Limb (tissue), 2 donors: ENCODE results near the gene CD33.
"Not testable (repeated sequence)": the region's sequence is repeated elsewhere in the genome, so short reads cannot be mapped to it uniquely, and the experiment has no call there.

Experiments used
- DNase-seq, 2 donors: peaks; one replicate each; pipeline ENCODE4 v3.0.0-alpha.2; 2016; ENCODE audit errors: extremely low spot score in 2 of 2

The CD33 gene

DNA sequence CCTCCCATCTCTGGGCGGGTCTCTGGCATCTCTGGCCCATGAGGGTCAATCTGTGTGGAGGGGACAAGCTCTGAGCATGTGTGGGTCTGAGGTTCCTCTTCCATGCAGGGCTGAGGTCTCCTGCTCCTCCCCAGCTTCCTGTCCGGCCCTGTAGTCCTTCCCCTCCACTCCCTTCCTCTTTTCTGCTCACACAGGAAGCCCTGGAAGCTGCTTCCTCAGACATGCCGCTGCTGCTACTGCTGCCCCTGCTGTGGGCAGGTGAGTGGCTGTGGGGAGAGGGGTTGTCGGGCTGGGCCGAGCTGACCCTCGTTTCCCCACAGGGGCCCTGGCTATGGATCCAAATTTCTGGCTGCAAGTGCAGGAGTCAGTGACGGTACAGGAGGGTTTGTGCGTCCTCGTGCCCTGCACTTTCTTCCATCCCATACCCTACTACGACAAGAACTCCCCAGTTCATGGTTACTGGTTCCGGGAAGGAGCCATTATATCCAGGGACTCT lies at the start of gene CD33:
CD33 (plus strand) TSS at position 183 of the 496 bp plus-strand sequence; CDS start at position 222, 39 bp downstream.
- not testable (repeated sequence) for DNase-seq

- no peak for DNase-seq
Measured at GRCh38 chr19:51179256-51179655, 45.6 kb upstream of the CD33 start.

GRCh38 chr19:51181377-51181912 lies 43.4 kb upstream of the CD33 start:
- no peak for DNase-seq

- no peak for DNase-seq
Measured at GRCh38 chr19:51181913-51182419, 42.9 kb upstream of the CD33 start.

DNA sequence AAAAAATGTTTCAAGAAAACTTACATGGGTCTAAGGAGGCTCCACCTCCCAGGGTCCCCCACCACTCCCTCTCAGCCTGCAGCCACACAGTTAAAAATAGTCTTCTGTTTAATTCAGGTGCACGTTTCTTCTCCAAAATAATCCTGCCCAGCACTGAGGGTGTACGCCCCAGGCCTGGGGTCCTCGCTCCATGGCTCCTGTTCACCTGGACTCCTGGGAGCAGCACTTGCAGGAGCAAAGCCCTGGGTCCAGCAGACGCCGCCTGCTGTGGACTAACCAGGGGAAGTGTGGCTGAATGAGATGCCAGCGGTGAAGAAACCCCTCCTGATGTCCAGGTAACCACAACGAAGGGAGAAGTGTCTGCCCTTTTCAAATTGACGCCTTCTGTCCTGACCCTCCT lies 41.3 kb upstream of the CD33 start:
- DNase-seq: no peak

GRCh38 chr19:51185069-51185867 lies 39.6 kb upstream of the CD33 start:
- DNase-seq: no peak

GRCh38 chr19:51185868-51186215 lies 39.0 kb upstream of the CD33 start:
- no peak for DNase-seq

GRCh38 chr19:51186323-51186722 lies 38.6 kb upstream of the CD33 start:
- DNase-seq: no peak

GRCh38 chr19:51187395-51188226 lies 37.3 kb upstream of the CD33 start:
- no peak for DNase-seq

DNA sequence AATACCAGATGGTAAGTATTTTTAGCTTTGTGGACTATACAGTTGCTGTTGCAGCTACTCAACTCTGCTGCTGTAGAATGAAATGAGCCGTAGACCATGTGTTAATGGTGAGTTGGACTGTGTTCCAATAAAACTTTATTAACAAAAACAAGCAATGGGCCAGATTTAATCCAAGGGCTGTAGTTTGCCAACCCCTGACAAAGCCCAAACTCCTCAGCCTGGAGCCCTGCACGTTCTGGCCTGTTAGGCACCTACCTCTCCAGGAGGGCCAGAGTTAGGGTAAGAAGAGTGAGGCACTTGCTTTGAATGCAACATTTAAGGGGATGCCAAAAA lies 36.7 kb upstream of the CD33 start:
- no peak for DNase-seq

GRCh38 chr19:51192689-51193088 lies 32.2 kb upstream of the CD33 start:
- DNase-seq: no peak

- no peak for DNase-seq
Measured at GRCh38 chr19:51194527-51195315, 30.2 kb upstream of the CD33 start.

- DNase-seq: no peak
Measured at GRCh38 chr19:51195316-51195586, 29.6 kb upstream of the CD33 start.

- no peak for DNase-seq
Measured at GRCh38 chr19:51195616-51196015, 29.3 kb upstream of the CD33 start.

DNA sequence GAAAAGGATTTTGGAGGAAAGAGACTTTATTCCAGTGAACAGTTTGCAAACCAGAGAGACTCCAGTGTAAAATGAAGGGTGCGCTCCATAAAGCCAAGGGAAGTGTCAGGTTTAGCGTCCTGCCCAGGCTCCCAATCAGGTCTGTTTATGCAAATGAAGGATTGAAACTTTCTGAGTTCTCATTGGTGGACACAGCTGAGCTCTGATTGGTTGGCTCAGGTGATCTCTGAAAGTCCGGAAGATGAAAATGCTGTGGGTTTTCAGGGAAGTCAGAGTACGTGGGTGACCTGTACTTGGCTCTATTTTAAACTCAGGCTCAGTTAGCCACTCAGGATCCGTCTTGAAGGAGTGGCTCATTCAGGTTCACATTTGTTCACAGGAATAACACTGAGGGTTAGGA lies 28.7 kb upstream of the CD33 start:
- DNase-seq: no peak

- no peak for DNase-seq
Measured at GRCh38 chr19:51198641-51199040, 26.2 kb upstream of the CD33 start.

DNA sequence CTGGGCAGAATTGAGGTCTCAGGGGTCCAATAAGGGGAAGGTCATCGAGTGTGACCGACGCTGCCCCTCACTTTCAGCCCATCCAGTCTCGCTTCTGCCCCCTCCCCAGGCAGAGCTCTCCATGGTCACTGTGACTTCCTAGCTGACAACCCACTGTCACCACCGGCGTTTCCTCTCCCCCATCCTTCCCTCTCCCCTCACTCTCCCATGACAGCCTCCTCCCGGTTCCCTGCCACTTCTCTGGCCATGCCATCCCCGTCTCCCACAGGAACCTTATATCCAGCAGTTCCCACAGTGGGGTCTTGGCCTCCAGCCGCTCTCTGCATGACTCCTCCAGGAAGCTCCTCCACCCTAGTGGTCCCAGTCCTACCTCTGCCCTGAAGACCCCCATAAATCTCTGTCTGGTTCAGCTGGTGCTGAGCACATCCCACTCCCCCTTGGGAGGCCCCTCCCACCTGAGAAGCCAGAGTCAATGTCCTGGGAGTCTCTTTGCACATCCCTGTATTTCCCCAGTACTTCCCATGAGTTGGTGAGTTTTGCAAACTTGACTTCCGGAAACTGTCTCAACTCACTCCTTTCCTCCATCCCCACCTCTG lies 24.7 kb upstream of the CD33 start:
- DNase-seq: no peak

DNA sequence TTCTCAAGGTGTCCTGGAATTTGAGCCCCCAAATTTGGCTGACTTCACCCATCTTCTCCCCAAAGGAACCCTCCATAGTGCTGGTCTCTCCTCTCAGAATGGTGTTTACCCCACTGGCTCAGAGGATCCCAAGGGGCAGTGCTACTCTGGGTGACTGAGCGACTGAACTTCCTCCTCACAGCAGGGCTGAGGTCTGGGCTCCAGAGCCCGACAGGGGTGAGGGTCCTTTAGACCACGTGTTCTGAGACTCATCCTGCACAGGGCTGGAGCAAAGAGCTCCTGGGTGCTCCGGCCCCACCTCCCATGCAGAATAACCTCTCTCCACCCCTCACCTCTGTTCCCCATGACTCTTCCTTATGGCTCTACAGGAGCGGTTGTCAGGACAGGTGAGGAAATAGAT lies 23.2 kb upstream of the CD33 start:
- DNase-seq: no peak

DNA sequence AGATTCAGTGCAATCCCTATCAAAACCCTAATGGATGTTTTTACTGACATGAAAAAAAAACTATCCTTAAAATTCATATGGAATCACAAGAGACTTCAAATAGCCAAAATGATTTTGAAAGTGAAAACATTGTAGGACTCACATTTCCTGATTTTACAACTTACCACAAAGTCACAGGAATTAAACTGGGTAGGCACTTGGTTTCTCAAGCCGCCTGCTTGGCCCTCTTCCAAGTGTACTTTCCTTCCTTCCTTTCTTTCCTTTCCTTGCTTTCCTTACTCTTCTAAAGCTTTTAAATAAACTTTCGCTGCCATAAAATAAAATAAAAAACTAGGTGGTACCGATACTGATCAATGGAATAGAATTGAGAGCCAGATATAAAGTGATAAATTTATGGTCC lies 21.0 kb upstream of the CD33 start:
- no peak for DNase-seq

GRCh38 chr19:51204321-51204720 lies 20.6 kb upstream of the CD33 start:
- DNase-seq: no peak

DNA sequence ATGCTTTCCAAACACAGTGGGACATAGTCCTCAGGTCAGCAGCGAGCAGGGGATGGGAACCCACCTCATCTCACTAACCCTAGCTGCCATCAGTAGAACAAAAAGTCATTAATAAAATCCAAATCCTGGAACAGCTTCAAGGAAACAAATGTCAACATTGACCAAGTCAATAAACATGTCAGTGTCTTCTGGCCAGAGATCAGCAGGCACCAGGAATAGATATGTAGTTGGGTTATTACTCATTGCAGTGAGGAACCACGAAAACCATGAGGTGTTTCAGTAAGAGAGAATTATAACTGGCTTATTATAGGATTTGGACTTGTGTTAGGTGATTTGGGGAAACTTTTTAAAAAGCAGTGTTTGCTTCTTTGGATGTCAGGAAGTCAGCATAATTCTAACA lies 17.1 kb upstream of the CD33 start:
- DNase-seq: no peak
